Testis (tissue), 3 donors: ENCODE results near the gene KRT27. TPM values are rescaled to one million over a fixed set of nuclear protein-coding genes. Genes with fewer than 3 reads are reported as not detected.

Source experiments
- DNase-seq: peaks from one replicate; pipeline ENCODE4 v3.0.0-alpha.2; 2019
- H3K27ac ChIP-seq, 2 donors: fragments of 200-600 bp; sonication (generic); one replicate each; pipeline ENCODE4 v1.5.1; 2019
- H3K27me3 ChIP-seq: fragments of 200-600 bp; sonication (generic); one replicate; pipeline ENCODE4 v1.5.1; 2019
- H3K36me3 ChIP-seq: fragments of 200-600 bp; sonication (generic); one replicate; pipeline ENCODE4 v1.5.1; 2017; ENCODE audit warnings: low read depth; ENCODE audit errors: missing control alignments
- H3K4me1 ChIP-seq: fragments of 200-600 bp; sonication (generic); one replicate; pipeline ENCODE4 v1.5.1; 2019
- H3K4me3 ChIP-seq, 2 donors: fragments of 200-600 bp; sonication (generic); one replicate each; pipeline ENCODE4 v1.5.1; 2017 to 2019
- H3K9me3 ChIP-seq: fragments of 200-600 bp; sonication (generic); one replicate; pipeline ENCODE4 v1.5.1; 2017
- CTCF ChIP-seq, 3 experiments: fragments of 450-650 bp in 2 of 3; fragments of 200-600 bp in 1 of 3; sonication (generic) in 1 of 3; IDR thresholded peaks; one replicate each; pipeline ENCODE4 v1.5.1; 2016 to 2019; ENCODE audit warnings: antibody characterized with exemption in 3 of 3, mild to moderate bottlenecking in 2 of 3, moderate library complexity in 1 of 3
- POLR2A ChIP-seq: fragments of 450-650 bp; IDR thresholded peaks from one replicate; pipeline ENCODE4 v1.6.1; 2017; ENCODE audit warnings: antibody characterized with exemption, mild to moderate bottlenecking, moderate library complexity
- WGBS, 2 donors: methylation state at CpG; one replicate each; pipeline ENCODE4 v1.1.5; 2018; 5-methylcytosine and 5-hydroxymethylcytosine counted together
- intact Hi-C: fragments of 100-400 bp; cut with DNase I; formaldehyde crosslinking; loops from one replicate; pipeline ENCODE4 v1.15.1; 2023; ENCODE audit warnings: low total_unique reads
- polyA plus RNA-seq: library from polyadenylated mRNA; stranded (reverse); fragments of 350-450 nt; fragmentation: Illumina TruSeq; extraction: RNeasy Lipid Tissue Mini Kit (QIAGEN cat#74804); gene quantifications from one replicate; pipeline ENCODE4 v1.2.3, GENCODE V29; 2014; ENCODE audit warnings: low read depth, low replicate concordance; ENCODE audit not compliant: insufficient read depth
- total RNA-seq, 2 donors: library from RNA; depleted of rRNA; stranded (reverse); fragments of >200 nt; gene quantifications; one replicate each; pipeline ENCODE4 v1.2.3, GENCODE V29; 2016

Gene KRT27
- total and polyA plus RNA-seq, 3 donors from 2014 or later: 0.58 to 1.4 (median 0.87) TPM

DNA sequence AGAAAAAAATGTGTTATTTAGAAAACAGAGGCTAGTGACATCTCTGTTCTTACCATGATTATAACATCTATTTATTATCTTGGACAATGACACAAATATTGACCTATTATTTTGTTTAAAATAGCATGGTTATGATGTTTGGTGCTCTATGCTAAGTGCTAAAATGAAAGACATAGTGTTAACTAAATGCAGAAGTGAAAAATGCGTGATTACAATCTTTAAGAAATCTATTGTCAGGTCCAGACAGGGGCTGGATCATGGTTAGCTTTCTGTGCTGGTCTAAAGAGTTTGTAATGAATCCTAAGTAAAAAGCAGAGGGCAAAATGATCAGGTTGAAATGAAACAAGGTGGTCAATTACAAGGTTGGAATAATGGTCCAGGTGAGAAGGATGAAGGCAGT is 18.0 kb upstream of the KRT27 start:
- Histone ChIP-seq H3K9me3 (no peaks in the 10 kb centered on the region), H3K4me3 (no peak overlapping the region), H3K4me1 (no peaks in the 10 kb centered on the region), H3K27ac (no peak overlapping the region), H3K27me3 (no peaks in the 10 kb centered on the region), H3K36me3 (no peaks in the 10 kb centered on the region)
- 89 to 91% methylated on average over 1 of the region's 1 CpG for WGBS, 2 donors
- no peak for TF ChIP-seq CTCF (IDR thresholded peaks at IDR 0.05)
- TF ChIP-seq POLR2A: no peak
- DNase-seq: no peak
- intact Hi-C loops: no loop called here

GRCh38 chr17:40799859-40800258 is 17.5 kb upstream of the KRT27 start, which contains the start of gene KRT28:
KRT28 (minus strand) TSS chr17:40799959; CDS start chr17:40799893, 66 bp downstream.
- no peak within 1 kb of the TSS for H3K4me3 ChIP-seq
- H3K36me3 ChIP-seq: no peaks in the 10 kb centered on the region
- no peaks in the 10 kb centered on the region for H3K27me3 ChIP-seq
- no peak within 1 kb of the TSS for H3K27ac ChIP-seq
- no peak for TF ChIP-seq CTCF (IDR thresholded peaks at IDR 0.05)
- TF ChIP-seq POLR2A: no peak
- H3K4me1 ChIP-seq: no peaks in the 10 kb centered on the region
- H3K9me3 ChIP-seq: no peaks in the 10 kb centered on the region
- 79 to 87% methylated on average over 3 of the region's 3 CpGs for WGBS, 2 donors
- intact Hi-C loops: no loop called here
- no peak for DNase-seq

DNA sequence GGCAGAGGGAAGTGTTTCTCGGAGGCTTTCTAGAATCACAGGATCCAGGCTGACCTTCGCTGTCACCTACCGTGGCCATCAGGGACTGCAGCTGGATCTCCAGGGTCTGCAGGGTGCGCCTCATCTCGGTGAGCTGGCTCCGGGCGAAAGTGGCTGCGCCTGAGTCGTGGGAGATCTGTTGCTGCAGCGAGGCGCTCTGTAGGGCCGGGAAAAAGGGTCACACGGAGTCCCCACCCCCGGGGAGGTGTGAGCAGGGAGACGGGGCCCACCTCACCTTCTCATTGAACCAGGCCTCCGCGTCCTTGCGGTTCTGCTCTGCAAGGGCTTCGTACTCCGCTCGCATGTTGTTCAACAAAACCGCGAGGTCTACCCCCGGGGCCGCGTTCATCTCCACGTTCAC is 14.5 kb upstream of the KRT27 start:
- Histone ChIP-seq H3K27me3 (no peaks in the 10 kb centered on the region), H3K27ac (no peak overlapping the region)
- intact Hi-C loops: no loop called here

DNA sequence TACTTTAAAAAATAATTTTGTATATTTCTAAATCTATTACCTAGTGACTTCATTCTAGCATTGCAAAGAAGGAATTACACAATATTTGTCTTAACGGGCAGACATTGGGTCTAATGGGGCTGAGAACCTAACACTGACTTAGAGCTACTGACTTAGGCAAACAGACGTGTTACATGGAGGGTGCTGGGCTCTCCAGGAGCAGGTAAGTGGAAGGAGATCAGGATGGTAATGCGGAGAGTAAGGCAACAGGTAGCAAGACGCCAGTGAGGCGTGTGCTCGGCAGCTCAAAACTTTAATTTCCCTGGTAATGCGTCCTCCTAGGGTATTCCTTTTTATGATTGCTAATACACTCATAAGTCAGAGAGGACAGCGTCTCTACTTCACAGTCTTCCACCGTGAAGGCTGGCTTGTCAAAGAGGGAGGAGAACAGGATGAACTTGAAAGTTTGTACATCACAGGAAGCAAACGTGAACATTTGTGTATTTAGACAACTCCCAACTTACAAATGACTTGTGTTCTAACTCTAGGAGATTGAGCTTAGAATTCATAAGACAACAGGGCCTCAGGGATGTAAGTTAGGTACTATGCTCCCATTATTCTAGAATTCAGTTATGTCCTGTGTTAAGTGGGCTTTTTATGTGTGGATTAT is 12.8 kb upstream of the KRT27 start:
- H3K9me3 ChIP-seq: no peaks in the 10 kb centered on the region
- TF ChIP-seq CTCF (IDR thresholded peaks at IDR 0.05) (no peak), POLR2A (no peak)
- intact Hi-C loops: no loop called here
- H3K36me3 ChIP-seq: no peaks in the 10 kb centered on the region
- DNase-seq: no peak
- H3K27ac ChIP-seq: no peak overlapping the region
- peaks cover 5% of the 10 kb centered on the region for H3K4me1 ChIP-seq
- no peak overlapping the region for H3K4me3 ChIP-seq
- WGBS, 2 donors: 85 to 89% methylated on average over 10 of the region's 10 CpGs
- H3K27me3 ChIP-seq: no peaks in the 10 kb centered on the region

More for the DNA sequence above, 14.5 kb upstream of the KRT27 start:
- no peak for DNase-seq
- WGBS, 2 donors: 67 to 68% methylated on average over 20 to 27 of the region's 27 CpGs
- H3K4me3 ChIP-seq: peak overlapping the region in 1 of 2 donors; percentile 20
- no peaks in the 10 kb centered on the region for H3K9me3 ChIP-seq
- no peaks in the 10 kb centered on the region for H3K36me3 ChIP-seq
- no peaks in the 10 kb centered on the region for H3K4me1 ChIP-seq
- no peak for TF ChIP-seq POLR2A

GRCh38 chr17:40794466-40794865 is 12.1 kb upstream of the KRT27 start:
- Histone ChIP-seq H3K4me1 (peaks cover 8% of the 10 kb centered on the region), H3K4me3 (no peak overlapping the region), H3K36me3 (no peaks in the 10 kb centered on the region), H3K27ac (no peak overlapping the region), H3K9me3 (no peaks in the 10 kb centered on the region), H3K27me3 (no peaks in the 10 kb centered on the region)
- DNase-seq: no peak
- no peak for TF ChIP-seq CTCF (IDR thresholded peaks at IDR 0.05)
- TF ChIP-seq POLR2A: no peak
- intact Hi-C loops: no loop called here
- WGBS, 2 donors: 82 to 92% methylated on average over 2 of the region's 2 CpGs
